ENCODE measurements around the gene TPRG1. TPM values are rescaled to one million over a fixed set of nuclear protein-coding genes. Genes with fewer than 3 reads are reported as not detected.

Gene TPRG1
- total RNA-seq, 1 donor from 2014 or later, result 0.71 TPM

- Mint-ChIP-seq H3K27me3 (ENCODE audit: insufficient read depth, low read depth) (peaks cover 3% of the 10 kb centered on the region), H3K27ac (no peak overlapping the region), H3K36me3 (no peaks in the 10 kb centered on the region), H3K4me3 (no peak overlapping the region), H3K9me3 (no peaks in the 10 kb centered on the region), H3K4me1 (no peaks in the 10 kb centered on the region)
- no peak overlapping the region for H3K4me2 ChIP-seq
- H3K9me3 ChIP-seq (ENCODE audit: low read depth), result no peaks in the 10 kb centered on the region
- no peak for DNase-seq (ENCODE audit: low spot score)
- no peak overlapping the region for H3K27ac ChIP-seq
- no peaks in the 10 kb centered on the region for H4K20me1 ChIP-seq (ENCODE audit: low read depth)
- no peak overlapping the region for H3K9ac ChIP-seq
- H2AFZ ChIP-seq (replicated peaks), result peak overlapping the region; percentile 94
- no peak overlapping the region for H3K4me3 ChIP-seq
- H3K27me3 ChIP-seq, result no peaks in the 10 kb centered on the region
- peaks cover 10% of the 10 kb centered on the region for H3K4me1 ChIP-seq
- no peaks in the 10 kb centered on the region for H3K79me2 ChIP-seq (ENCODE audit: low read depth)
- no peak for TF ChIP-seq CTCF (IDR thresholded peaks at IDR 0.05)
- no peak for TF ChIP-seq EZH2phosphoT487 (IDR thresholded peaks at IDR 0.05)
- TF ChIP-seq EZH2 (IDR thresholded peaks at IDR 0.05), result no peak
- no peaks in the 10 kb centered on the region for H3K36me3 ChIP-seq
- no peaks in the 10 kb centered on the region for H3F3A ChIP-seq (ENCODE audit: low read depth)
Measured at GRCh38 chr3:189353988-189354889, 182.5 kb downstream of the TPRG1 start.

- no peak for TF ChIP-seq CTCF (IDR thresholded peaks at IDR 0.05)
- no peak for TF ChIP-seq EZH2phosphoT487 (IDR thresholded peaks at IDR 0.05)
- no peak for TF ChIP-seq EZH2 (IDR thresholded peaks at IDR 0.05)
- Histone ChIP-seq H2AFZ (replicated peaks) (peak overlapping the region; percentile 94), H3K27me3 (no peaks in the 10 kb centered on the region), H4K20me1 (ENCODE audit: low read depth) (no peaks in the 10 kb centered on the region), H3K9ac (no peak overlapping the region), H3K4me2 (no peak overlapping the region), H3K9me3 (ENCODE audit: low read depth) (no peaks in the 10 kb centered on the region), H3K4me3 (no peak overlapping the region), H3F3A (ENCODE audit: low read depth) (no peaks in the 10 kb centered on the region), H3K4me1 (peaks cover 10% of the 10 kb centered on the region), H3K27ac (no peak overlapping the region), H3K79me2 (ENCODE audit: low read depth) (no peaks in the 10 kb centered on the region), H3K36me3 (no peaks in the 10 kb centered on the region)
- DNase-seq (ENCODE audit: low spot score), result no peak
- H3K4me3 Mint-ChIP-seq, result no peak overlapping the region
- H3K9me3 Mint-ChIP-seq, result no peaks in the 10 kb centered on the region
- no peaks in the 10 kb centered on the region for H3K4me1 Mint-ChIP-seq
- no peaks in the 10 kb centered on the region for H3K36me3 Mint-ChIP-seq
- no peak overlapping the region for H3K27ac Mint-ChIP-seq
- H3K27me3 Mint-ChIP-seq (ENCODE audit: insufficient read depth, low read depth), result peaks cover 5% of the 10 kb centered on the region
Measured at GRCh38 chr3:189355115-189355480, 183.3 kb downstream of the TPRG1 start.

GRCh38 chr3:189355481-189356201 lies 183.9 kb downstream of the TPRG1 start:
- Histone ChIP-seq H3K4me2 (no peak overlapping the region), H3F3A (ENCODE audit: low read depth) (no peaks in the 10 kb centered on the region), H3K36me3 (no peaks in the 10 kb centered on the region), H3K9me3 (ENCODE audit: low read depth) (no peaks in the 10 kb centered on the region), H3K9ac (no peak overlapping the region), H3K4me1 (peaks cover 10% of the 10 kb centered on the region), H3K27me3 (no peaks in the 10 kb centered on the region), H3K4me3 (no peak overlapping the region), H2AFZ (replicated peaks) (peak overlapping the region; percentile 94), H3K79me2 (ENCODE audit: low read depth) (no peaks in the 10 kb centered on the region), H4K20me1 (ENCODE audit: low read depth) (no peaks in the 10 kb centered on the region), H3K27ac (no peak overlapping the region)
- Mint-ChIP-seq H3K9me3 (no peaks in the 10 kb centered on the region), H3K36me3 (no peaks in the 10 kb centered on the region), H3K27me3 (ENCODE audit: insufficient read depth, low read depth) (peaks cover 5% of the 10 kb centered on the region), H3K4me3 (no peak overlapping the region), H3K27ac (no peak overlapping the region), H3K4me1 (no peaks in the 10 kb centered on the region)
- TF ChIP-seq CTCF (IDR thresholded peaks at IDR 0.05), result no peak
- TF ChIP-seq EZH2phosphoT487 (IDR thresholded peaks at IDR 0.05), result no peak
- TF ChIP-seq EZH2 (IDR thresholded peaks at IDR 0.05), result no peak
- DNase-seq (ENCODE audit: low spot score), result peak; percentile 28

All from neural progenitor cell (in vitro differentiated cells).